HG02763 (cell line): ENCODE data around the gene PAGE2.
"Not testable (repeated sequence)": the region's sequence is repeated elsewhere in the genome, so short reads cannot be mapped to it uniquely, and the experiment has no call there.

Source experiments
- ATAC-seq: cut with Tn5 transposase; IDR thresholded peaks from one replicate; pipeline ENCODE4 v1.9.1; 2021; ENCODE audit warnings: mild to moderate bottlenecking, moderate library complexity; ENCODE audit not compliant: unreplicated experiment

The PAGE2 gene

DNA sequence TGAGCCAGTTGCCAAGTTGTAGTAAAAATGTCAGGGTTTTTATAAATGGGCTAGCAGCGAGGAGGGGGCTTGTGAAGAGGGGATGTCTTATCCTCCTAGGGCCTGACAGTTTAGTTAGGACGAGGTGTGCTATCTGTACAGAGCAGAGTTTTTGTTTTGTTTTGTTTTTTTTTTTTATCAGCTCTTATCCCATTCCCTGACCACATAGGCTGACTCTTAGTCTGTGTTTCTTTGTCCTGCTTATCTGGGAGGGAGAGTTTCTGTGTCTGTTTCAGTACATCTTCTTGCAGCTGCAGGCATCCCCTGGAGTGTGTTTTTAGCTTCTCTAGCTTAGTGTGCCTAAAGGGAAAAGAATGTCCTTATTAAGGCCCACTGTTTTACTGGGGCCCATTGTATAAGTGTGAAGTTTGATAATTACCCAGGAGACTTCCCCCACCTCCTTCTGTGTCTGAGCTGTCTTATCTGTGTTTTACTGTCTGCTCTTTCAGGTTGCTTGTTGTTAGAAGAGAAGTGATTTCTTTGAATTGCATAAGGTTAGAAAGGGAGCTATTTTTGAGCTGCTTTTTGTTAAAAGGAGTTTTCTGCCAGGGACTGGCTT lies 32.0 kb downstream of the PAGE2 start:
- no peak for ATAC-seq

DNA sequence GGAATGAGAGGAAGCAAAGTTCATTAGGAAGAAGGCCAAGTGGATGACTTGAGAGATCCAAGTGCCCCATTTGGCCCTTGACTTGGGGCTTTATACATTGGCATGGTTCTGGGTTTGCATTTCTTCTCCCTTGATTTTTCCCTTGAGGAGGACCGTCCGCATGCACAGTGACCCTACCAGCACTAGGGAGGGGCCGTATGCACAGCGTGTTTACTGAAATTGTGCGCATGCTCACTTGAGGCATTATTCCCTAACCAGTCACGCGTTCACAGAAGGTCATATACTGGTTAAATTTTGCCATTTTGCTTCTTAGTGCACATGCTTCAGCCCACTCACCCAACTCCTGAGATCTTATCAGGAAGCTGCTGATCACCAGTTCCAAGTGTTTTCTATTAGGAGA lies 35.1 kb downstream of the PAGE2 start:
- no peak for ATAC-seq

DNA sequence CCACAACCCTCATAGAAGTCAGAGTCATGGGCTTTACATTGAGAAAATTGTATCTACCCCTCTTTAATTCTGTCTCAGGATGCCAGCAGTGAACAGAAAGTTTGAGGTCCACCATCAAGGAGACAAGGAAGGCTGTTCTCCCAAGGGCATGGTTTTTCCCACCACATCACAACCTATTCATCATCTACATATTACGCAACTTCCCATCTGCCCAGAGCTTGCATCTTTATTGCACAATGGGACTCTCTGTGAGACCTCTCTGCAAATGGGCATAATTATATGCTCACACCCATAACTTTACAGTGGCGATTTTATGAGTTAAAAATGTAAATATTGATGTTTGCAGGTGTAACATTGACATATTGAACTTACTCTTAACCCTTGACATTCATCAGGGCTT lies 38.9 kb downstream of the PAGE2 start:
- no peak for ATAC-seq

DNA sequence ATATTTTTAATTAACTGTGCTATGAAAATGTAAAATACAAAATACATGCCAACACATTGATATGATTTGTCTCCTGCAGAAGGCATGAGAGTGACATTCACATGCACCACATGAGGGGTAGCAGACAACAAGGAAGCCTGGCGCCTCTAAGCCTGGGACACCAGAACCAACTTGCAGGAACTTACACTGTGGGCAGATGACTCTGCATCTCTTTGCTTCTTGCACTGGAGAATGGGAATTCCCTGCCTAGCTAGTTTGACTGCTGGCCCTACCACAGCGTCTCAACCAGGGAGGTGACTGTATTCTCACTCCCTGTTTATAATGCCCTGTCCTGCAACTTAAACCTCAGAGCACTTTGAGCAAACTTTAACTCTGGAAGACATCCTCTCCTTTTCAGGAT lies 40.5 kb downstream of the PAGE2 start:
- no peak for ATAC-seq

DNA sequence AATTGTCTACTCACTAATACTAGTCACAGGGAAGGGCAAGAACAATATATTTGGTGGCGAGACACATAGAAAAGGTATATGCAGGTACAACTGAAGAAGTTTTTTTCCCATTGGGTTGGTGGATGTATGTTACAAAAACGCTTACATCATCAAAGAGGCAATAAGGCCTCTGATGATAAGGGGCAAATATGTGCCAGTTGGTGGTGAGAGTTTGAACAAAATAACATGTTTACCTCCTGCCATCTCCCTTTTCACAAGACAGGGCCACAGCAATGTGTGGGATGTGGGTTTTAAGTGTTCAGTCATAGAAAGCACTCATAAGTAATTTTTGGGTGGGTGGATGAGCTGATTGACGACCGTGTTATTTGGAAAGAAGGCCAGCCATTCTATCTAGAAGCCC lies 41.7 kb downstream of the PAGE2 start:
- ATAC-seq, result no peak

DNA sequence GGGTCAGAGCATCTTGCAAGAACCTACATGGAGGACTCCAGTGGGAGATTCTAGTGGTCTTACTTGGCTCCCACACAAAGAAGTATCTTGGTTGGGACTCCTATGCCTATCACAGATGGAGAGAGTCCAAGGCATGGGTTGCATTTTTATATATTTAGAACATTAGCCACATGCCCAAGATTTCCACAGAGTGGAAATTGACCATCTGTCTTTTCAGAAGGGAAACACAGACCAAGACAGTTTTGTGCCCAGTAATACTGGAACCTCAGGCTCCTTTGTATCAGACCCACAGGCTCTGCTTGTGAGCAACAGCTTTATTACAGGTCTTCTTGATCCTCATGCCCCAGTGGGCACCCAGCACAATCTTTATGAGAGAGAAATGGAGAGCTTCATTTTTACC lies 43.6 kb downstream of the PAGE2 start:
- no peak for ATAC-seq

DNA sequence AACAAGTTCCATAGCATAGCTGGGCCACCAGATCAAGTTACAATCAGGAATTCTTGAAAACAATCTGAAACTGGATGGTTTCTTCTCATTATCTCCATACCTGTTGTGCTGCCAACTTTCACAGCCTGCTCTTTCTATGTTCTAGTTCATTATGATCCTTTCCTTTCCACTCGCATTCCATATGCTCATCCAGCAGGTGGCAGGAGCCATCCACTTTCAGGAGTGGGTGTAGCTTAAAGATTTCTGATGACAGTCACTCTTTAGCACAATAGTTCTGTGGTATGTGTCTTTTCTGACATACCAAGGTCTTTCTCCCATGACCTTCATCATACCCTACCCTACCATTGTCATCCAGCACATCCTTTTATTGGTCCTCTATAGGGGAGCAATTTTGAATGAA lies 46.4 kb downstream of the PAGE2 start:
- no peak for ATAC-seq

DNA sequence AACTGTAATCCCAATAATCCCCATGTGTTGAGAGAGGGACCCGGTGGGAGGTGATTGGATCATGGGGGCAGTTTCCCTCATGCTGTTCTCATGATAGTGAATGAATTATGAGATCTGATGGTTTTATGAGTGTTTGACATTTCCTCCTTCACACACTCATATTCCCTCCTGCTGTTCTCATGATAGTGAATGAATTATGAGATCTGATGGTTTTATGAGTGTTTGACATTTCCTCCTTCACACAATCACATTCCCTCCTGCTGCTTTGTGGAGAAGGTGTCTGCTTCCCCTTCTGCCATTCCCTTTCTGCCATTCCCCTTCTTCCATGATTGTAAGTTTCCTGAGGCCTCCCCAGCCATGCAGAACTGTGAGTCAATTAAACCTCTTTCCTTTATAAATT lies 52.0 kb downstream of the PAGE2 start:
- ATAC-seq, result not testable (repeated sequence)
